ENCODE measurements around the gene RPUSD3. TPM values are rescaled to one million over a fixed set of nuclear protein-coding genes. Genes with fewer than 3 reads are reported as not detected.

The RPUSD3 gene
- total and polyA plus RNA-seq, 2 of the 4 experiments (the other 2 are of a cell fraction), result 30.3 to 49.4 TPM

DNA sequence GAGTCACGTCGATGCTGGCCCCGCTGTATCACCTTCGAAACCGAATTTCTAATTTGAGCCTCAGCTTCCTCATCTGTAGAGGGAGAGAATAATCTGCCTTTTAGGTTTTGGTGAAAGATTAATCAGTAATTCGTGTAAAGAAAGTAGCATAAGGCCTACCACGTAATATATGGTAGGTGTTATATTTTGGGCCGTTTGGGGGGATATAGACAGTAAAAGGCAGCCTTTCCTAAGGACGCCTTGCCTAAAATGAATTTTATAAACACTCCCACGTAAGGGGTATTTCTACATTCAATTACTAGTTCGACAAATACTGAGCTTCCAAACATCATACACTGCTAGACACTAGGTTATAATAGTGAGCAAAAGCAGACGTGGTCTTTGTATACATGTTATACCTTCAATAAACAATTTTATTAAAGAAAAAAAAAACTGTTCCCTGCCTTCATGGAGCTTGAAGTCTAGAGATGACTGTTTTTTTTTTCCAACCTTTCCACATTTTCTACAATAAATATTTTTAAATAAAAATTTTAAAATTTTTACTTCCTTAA is 47.3 kb upstream of the RPUSD3 start:
- ATAC-seq (ENCODE audit: low read depth), result no peak
- peak overlapping the region; percentile 83 for H4K91ac ChIP-seq (ENCODE audit: insufficient read depth, low read depth, low read length)
- peak overlapping the region; percentile 99 for H2AK9ac ChIP-seq (replicated peaks; ENCODE audit: low read depth, low read length, poor library complexity)
- H3K23ac ChIP-seq (ENCODE audit: low read depth, low read length), result peak overlapping the region; percentile 96; the same call in 1 of the 2 replicates
- H2BK20ac ChIP-seq (ENCODE audit: low read depth, low read length), result no peak overlapping the region
- ChIA-PET POLR2A (ENCODE audit: unreplicated experiment) (no interaction called here), CTCF (interaction anchor here (1.0 kb wide), 1 partner anchor 55 kb away, joined by 3 read pairs; no protein-coding TSS in a partner anchor)
- peak overlapping the region; percentile 96 to 98 for H4K8ac ChIP-seq (ENCODE audit: low read depth in 2 of 2, low read length in 2 of 2)
- peak overlapping the region; percentile 97 for H3K27ac ChIP-seq (ENCODE audit: insufficient read depth, low read length)
- H2AFZ ChIP-seq (replicated peaks; ENCODE audit: low read length, poor library complexity), result peak overlapping the region; percentile 100
- H3K4me1 ChIP-seq (ENCODE audit: control insufficient read depth, insufficient read depth, low read length), result peaks cover 2% of the 10 kb centered on the region; the same call in 1 of the 2 replicates
- H2BK15ac ChIP-seq (ENCODE audit: low read depth, low read length), result no peak overlapping the region
- peak overlapping the region; percentile 85; the same call in 1 of the 2 replicates for H4K5ac ChIP-seq (ENCODE audit: low read depth, low read length)
- in situ Hi-C loops (cut with MboI; ENCODE audit: low sequenced_read_pairs), result no loop called here
- no peak overlapping the region for H2BK120ac ChIP-seq (ENCODE audit: low read depth, low read length)
- H2BK5ac ChIP-seq (ENCODE audit: low read depth, low read length, poor library complexity, severe bottlenecking), result peak overlapping the region; percentile 97
- no peaks in the 10 kb centered on the region for H3K27me3 ChIP-seq (ENCODE audit: control insufficient read depth, insufficient read depth, low read length)
- H3K4me3 ChIP-seq (ENCODE audit: insufficient read depth, low read depth, low read length), result peak overlapping the region; percentile 79
- peak overlapping the region; percentile 61; the same call in 1 of the 2 replicates for H3K18ac ChIP-seq (ENCODE audit: low read depth, low read length)
- peaks cover 15% of the 10 kb centered on the region for H3K36me3 ChIP-seq (ENCODE audit: control insufficient read depth, insufficient read depth, low read length)
- H3K79me1 ChIP-seq (ENCODE audit: low read depth in 1 of 2, low read length in 2 of 2), result peaks cover 26 to 39% of the 10 kb centered on the region in 2 experiments
- intact Hi-C loops (cut with micrococcal nuclease), result loop anchor here (2.0 kb wide), 1 partner anchor 42 kb away; no protein-coding TSS in a partner anchor
- peak overlapping the region; percentile 97 for H3K4ac ChIP-seq (ENCODE audit: low read depth, low read length)
- H3K14ac ChIP-seq (replicated peaks; ENCODE audit: low read depth, low read length), result peak overlapping the region; percentile 99
- DNase-seq, result no peak
- peak overlapping the region; percentile 82 for H2AK5ac ChIP-seq (ENCODE audit: low read depth, low read length)
- H3K9ac ChIP-seq (ENCODE audit: low read depth, low read length), result peak overlapping the region; percentile 93
- H3K4me2 ChIP-seq (ENCODE audit: low read depth, low read length), result peak overlapping the region; percentile 93
- 0 out of 2 replicates have a peak, but pooled peaks cover 6% of the 10 kb centered on the region for H3K9me1 ChIP-seq (ENCODE audit: insufficient read depth, low read length)
- peak overlapping the region; percentile 81 for H3K56ac ChIP-seq (ENCODE audit: extremely low read depth, insufficient read depth, low read length)
- H4K20me1 ChIP-seq (ENCODE audit: insufficient read depth, low read length), result no peaks in the 10 kb centered on the region; the same call in 1 of the 2 replicates
- no peaks in the 10 kb centered on the region for H3K9me3 ChIP-seq (ENCODE audit: control insufficient read depth, insufficient read depth, low read length)
- WGBS, 2 experiments (ENCODE audit: extremely low coverage in 2 of 2, insufficient read length in 1 of 2), result no CpG with 5 or more reads among the region's 12 CpGs
- dilution Hi-C loops (cut with HindIII; ENCODE audit: low sequenced_read_pairs, unreplicated experiment), result no loop called here
- TF ChIP-seq, protein P1, sequence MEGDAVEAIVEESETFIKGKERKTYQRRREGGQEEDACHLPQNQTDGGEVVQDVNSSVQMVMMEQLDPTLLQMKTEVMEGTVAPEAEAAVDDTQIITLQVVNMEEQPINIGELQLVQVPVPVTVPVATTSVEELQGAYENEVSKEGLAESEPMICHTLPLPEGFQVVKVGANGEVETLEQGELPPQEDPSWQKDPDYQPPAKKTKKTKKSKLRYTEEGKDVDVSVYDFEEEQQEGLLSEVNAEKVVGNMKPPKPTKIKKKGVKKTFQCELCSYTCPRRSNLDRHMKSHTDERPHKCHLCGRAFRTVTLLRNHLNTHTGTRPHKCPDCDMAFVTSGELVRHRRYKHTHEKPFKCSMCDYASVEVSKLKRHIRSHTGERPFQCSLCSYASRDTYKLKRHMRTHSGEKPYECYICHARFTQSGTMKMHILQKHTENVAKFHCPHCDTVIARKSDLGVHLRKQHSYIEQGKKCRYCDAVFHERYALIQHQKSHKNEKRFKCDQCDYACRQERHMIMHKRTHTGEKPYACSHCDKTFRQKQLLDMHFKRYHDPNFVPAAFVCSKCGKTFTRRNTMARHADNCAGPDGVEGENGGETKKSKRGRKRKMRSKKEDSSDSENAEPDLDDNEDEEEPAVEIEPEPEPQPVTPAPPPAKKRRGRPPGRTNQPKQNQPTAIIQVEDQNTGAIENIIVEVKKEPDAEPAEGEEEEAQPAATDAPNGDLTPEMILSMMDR (conservative IDR thresholded peaks at IDR 0.05; ENCODE audit: low read depth, low read length), result no peak
- TF ChIP-seq FOS (IDR thresholded peaks at IDR 0.05; ENCODE audit: low read depth, low read length), result no peak
- TF ChIP-seq BHLHE40 (IDR thresholded peaks at IDR 0.05; ENCODE audit: low read depth, low read length), result no peak
- TF ChIP-seq RFX5 (IDR thresholded peaks at IDR 0.05; ENCODE audit: low read depth, low read length), result no peak
- no peak for TF ChIP-seq MAFK (IDR thresholded peaks at IDR 0.05; ENCODE audit: low read depth, low read length)
- TF ChIP-seq RCOR1 (IDR thresholded peaks at IDR 0.05; ENCODE audit: insufficient replicate concordance, low read length), result no peak
- TF ChIP-seq CHD1 (IDR thresholded peaks at IDR 0.05; ENCODE audit: low read depth, low read length), result no peak
- BruUV-seq (replicated peaks), result no TSS peak
